Ramos (cell line): Measurements from ENCODE around the gene PPM1H.
"Not testable (repeated sequence)": the region's sequence is repeated elsewhere in the genome, so short reads cannot be mapped to it uniquely, and the experiment has no call there.

Experiments used
- in situ Hi-C: fragments of 300-500 bp; cut with MboI; formaldehyde crosslinking; loops from one replicate; pipeline ENCODE4 v1.14.3; 2022; ENCODE audit warnings: low sequenced_read_pairs; ENCODE audit not compliant: unreplicated experiment

The PPM1H gene

GRCh38 chr12:62748941-62749468 is 185.9 kb downstream of the PPM1H start:
- in situ Hi-C loops: no loop called here

- in situ Hi-C loops: no loop called here
These were observed 190.4 kb downstream of the PPM1H start for GRCh38 chr12:62744551-62744950.

DNA sequence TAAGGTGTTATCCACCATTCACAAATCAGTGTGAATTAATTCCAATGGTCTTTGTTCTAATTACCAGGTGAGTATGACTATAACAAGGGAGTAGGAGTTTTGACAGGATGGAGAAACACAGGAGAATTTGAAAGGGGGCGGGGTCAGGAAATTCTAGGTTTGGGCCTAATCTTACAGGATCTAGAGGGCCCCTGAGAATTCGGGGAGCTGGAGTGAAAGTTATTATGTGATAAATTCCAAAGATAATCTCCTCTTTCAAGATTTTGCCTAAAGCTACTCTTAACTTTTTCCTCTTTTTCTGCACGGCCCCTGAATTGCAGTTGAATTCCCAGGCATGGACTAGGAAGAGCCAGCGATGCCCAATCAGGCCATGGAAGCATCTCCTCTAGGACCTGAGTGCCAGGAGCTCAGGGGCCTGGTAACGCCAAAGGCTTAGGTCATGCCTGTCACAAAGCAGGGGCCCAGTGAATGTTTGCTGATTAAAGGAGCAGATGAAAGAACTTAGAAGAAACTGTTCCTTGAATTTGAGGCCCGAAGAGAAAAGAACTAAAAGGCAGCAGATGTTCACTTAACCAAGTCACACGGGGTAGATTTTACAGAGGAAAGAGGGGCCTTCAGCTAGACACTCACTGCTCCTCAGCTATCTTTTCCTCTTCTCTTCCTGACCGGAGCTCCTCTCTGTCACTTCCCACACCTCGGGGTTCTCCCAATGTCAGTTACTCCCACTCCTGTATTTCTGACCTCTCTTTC is 195.5 kb downstream of the PPM1H start:
- in situ Hi-C loops: no loop called here

DNA sequence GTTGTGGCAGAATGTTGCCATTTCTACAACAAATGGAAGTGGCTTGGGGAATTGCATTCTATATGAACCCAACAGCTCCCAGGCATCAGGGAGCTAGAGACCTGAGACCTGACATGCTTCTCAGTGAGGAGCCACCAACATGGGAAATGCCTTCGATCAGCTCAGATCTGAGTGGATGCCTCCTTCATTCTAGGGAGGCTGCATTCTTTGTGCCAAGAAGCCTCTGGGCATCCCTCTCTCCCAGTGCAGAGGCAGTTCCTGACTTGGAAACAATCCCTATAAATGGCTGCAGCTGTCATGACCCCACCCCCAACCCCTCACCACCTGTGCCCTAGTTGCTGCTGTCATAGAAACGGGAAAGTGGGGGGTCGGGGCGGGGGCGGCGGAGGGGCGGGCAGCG is 196.3 kb downstream of the PPM1H start:
- in situ Hi-C loops: no loop called here

DNA sequence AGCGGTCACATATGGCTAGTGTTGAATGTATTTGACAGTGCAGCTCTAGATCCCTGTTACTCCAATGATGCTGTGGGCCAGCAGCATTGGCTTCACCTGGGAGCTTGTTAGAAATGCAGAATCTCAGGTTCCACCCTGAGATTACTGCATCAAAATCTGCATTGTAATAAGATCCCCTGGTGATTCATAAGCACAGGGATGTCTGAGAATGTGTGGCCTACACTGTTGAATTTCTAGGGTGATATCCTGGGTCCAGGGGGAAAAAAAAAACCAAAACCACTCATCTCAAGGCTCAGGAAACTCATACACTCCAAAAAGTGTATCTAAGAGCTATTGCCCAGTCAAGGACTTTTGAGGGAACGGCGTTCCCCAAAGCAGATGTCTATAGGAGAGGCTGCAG is 196.8 kb downstream of the PPM1H start:
- in situ Hi-C loops: no loop called here

GRCh38 chr12:62737615-62738014 is 197.3 kb downstream of the PPM1H start:
- in situ Hi-C loops: no loop called here

DNA sequence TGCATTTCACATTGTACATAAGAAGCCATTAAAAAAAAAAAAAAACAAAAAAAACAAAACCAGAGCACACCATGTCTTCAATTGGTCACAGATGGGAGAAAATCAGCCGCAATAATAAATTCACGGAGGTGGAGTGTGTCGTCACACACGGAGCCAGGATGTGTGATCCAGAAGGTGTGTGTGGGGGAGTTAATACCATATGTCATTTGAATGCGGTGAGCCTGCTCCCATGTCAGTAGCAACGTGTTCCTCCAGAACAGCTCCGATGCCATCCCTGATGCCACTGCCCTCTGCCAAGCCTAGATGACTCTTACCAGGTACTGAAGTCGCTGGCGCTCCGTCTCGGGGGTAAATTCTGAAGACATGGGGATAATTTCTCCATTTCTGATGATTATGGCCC is 197.8 kb downstream of the PPM1H start:
- in situ Hi-C loops: no loop called here

DNA sequence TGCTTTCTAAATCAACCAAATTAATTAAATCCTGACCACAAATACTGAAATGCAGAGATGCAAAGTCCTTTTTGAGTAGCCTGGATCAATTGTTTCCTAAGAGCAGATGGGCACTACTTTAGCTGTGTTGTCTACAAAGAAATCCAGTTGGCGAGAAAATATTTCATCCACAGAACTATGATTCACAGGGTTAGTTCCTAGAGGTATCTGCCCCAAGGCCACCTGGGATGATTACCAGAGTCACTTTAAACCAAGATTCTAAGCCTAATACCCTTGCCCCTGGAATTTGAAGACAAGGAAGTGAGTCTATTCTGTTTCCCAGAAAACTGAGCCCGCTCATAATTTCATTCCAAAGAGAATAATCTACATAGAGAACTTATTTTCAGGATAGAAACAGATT is 198.4 kb downstream of the PPM1H start:
- in situ Hi-C loops: no loop called here

- in situ Hi-C loops: no loop called here
These were observed 202.0 kb downstream of the PPM1H start for GRCh38 chr12:62732861-62733427.

GRCh38 chr12:62731055-62731820 is 203.7 kb downstream of the PPM1H start:
- in situ Hi-C loops: no loop called here

- in situ Hi-C loops: no loop called here
These were observed 204.3 kb downstream of the PPM1H start for GRCh38 chr12:62730649-62731048.

- in situ Hi-C loops: not testable (repeated sequence)
These were observed 205.1 kb downstream of the PPM1H start for GRCh38 chr12:62729579-62730544.

- in situ Hi-C loops: no loop called here
These were observed 206.2 kb downstream of the PPM1H start for GRCh38 chr12:62728741-62729140.

DNA sequence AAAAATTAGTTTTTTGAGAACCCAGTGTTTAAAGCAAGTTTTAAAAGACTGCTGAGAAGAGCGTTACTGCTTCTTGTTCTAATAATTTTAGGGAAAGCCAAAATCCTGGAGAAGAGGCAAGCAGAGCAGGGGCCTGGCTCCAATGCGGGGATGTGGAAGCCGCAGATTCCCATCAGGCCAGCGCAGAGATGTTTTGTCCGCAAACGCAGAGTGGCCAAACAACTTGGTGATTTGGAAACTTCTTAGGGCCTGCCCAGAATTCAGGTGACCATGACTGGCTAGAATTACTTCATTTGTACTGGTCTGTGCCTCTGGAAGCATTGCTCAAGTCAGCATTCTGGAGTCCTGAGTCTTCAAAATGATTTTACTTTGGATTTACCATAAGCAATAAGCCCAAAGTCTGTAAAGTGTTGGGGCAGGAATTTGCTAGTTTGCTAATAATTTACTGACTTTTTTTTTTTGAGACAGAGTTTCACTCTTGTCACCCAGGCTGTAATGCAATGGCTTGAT is 208.4 kb downstream of the PPM1H start:
- in situ Hi-C loops: no loop called here

GRCh38 chr12:62725781-62726180 is 209.2 kb downstream of the PPM1H start:
- in situ Hi-C loops: no loop called here

GRCh38 chr12:62724947-62725451 is 210.0 kb downstream of the PPM1H start:
- in situ Hi-C loops: no loop called here

- in situ Hi-C loops: no loop called here
These were observed 210.7 kb downstream of the PPM1H start for GRCh38 chr12:62724285-62724684.

DNA sequence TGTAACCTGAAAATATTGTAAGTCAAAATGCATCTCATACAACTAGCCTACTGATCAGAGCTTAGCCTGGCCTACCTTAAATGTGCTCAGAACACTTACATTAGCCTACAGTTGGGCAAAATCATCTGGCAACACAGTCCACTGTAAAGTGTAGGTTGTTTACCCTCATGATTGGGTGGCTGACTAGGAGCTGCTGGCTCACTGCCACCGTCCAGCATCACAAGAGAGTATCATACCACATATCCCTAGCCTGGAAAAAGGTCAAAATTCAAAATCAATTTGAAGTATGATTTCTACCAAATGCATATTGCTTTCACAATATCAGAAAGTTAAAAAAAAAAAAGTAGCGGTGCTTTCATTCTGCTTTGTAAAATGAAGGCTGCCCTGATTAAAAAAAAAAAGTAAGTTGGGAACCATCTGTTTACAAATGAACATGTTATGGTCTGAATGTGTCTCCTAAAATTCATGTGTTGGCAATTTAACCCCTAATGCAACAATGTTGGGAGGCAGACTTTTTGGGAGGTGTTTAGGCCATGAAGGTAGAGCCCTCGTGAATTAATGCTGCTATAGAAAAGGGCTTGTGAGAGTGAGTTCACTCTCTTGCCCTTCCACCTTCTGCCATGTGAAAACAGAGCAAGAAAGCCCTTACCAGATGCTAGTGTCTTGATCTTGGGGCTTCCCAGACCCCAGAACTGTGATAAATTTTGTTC is 211.8 kb downstream of the PPM1H start:
- in situ Hi-C loops: no loop called here
